ENCODE measurements around the gene OXNAD1.

DNA sequence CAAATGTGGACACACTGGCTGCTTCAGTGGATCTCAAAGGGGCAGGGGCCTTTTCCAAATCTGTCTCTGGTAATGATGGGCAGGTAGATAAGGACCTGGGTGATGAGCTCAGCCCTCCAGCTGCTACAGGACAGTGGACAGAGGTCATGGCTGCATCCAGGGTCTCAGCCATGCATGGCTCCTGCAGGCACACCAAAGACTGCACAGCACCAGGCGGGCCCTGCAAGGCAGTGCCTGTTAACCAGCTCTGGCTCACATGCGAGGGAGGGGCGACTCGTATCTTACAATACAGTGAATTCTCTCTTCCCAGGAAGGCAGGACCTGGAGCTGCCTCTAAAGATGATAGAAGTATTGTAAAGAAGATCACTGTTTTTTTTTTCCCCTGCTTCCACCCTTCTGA, 58.7 kb downstream of the OXNAD1 start:
- TF ChIP-seq ZNF136 (CRISPR knock-in tag; IDR thresholded peaks at IDR 0.05; ENCODE audit: low read depth) (no peak), ZSCAN9 (CRISPR knock-in tag; IDR thresholded peaks at IDR 0.05; ENCODE audit: borderline replicate concordance) (no peak), NPAS2 (CRISPR knock-in tag; IDR thresholded peaks at IDR 0.05; ENCODE audit: borderline replicate concordance) (no peak), RXRA (CRISPR knock-in tag; IDR thresholded peaks at IDR 0.05) (no peak)

All from HepG2 (cell line).